ENCODE measurements around the gene SAFB2.

DNA sequence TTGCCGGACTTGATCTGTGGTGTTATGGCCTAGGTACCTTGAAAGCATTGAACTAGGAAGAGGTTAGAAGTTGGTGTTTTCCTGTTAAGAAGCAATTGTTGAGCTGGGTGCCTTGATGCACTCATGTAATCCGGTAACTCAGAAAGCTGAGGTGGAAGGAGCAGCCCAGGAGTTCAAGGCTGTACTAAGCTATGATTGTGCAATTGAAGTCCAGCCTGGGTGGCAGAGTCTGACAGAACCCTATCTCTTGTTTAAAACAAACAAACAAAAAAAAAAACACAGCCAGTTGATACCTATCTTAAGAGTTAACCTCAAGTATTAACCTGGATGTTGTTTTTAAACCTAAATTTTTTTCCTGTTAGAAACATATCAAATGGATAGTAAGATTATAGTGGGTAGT is 19.6 kb upstream of the SAFB2 start:
- TF ChIP-seq, protein P1, sequence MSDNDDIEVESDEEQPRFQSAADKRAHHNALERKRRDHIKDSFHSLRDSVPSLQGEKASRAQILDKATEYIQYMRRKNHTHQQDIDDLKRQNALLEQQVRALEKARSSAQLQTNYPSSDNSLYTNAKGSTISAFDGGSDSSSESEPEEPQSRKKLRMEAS (IDR thresholded peaks at IDR 0.05): no peak
- TF ChIP-seq CREB1 (IDR thresholded peaks at IDR 0.05; ENCODE audit: low read depth) (no peak), YY1 (IDR thresholded peaks at IDR 0.05; ENCODE audit: low read depth) (no peak), CEBPB (IDR thresholded peaks at IDR 0.05) (0 out of 2 replicates have a peak, but pooled peaks have one; percentile 34)
- TF ChIP-seq, protein P2, sequence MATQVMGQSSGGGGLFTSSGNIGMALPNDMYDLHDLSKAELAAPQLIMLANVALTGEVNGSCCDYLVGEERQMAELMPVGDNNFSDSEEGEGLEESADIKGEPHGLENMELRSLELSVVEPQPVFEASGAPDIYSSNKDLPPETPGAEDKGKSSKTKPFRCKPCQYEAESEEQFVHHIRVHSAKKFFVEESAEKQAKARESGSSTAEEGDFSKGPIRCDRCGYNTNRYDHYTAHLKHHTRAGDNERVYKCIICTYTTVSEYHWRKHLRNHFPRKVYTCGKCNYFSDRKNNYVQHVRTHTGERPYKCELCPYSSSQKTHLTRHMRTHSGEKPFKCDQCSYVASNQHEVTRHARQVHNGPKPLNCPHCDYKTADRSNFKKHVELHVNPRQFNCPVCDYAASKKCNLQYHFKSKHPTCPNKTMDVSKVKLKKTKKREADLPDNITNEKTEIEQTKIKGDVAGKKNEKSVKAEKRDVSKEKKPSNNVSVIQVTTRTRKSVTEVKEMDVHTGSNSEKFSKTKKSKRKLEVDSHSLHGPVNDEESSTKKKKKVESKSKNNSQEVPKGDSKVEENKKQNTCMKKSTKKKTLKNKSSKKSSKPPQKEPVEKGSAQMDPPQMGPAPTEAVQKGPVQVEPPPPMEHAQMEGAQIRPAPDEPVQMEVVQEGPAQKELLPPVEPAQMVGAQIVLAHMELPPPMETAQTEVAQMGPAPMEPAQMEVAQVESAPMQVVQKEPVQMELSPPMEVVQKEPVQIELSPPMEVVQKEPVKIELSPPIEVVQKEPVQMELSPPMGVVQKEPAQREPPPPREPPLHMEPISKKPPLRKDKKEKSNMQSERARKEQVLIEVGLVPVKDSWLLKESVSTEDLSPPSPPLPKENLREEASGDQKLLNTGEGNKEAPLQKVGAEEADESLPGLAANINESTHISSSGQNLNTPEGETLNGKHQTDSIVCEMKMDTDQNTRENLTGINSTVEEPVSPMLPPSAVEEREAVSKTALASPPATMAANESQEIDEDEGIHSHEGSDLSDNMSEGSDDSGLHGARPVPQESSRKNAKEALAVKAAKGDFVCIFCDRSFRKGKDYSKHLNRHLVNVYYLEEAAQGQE (IDR thresholded peaks at IDR 0.05; ENCODE audit: low read depth): no peak

Data from Ishikawa (cell line).